Measurements from ENCODE around the gene MOGAT2. TPM values are rescaled to one million over a fixed set of nuclear protein-coding genes. Genes with fewer than 3 reads are reported as not detected.
"Not testable (repeated sequence)": the region's sequence is repeated elsewhere in the genome, so short reads cannot be mapped to it uniquely, and the experiment has no call there.

MOGAT2 gene
- total RNA-seq, 1 donor, result not detected

- Histone ChIP-seq H3K79me2 (ENCODE audit: insufficient read depth, low read length) (no peaks in the 10 kb centered on the region), H3K4me3 (ENCODE audit: insufficient read depth, low read length) (no peak overlapping the region), H3K4me1 (ENCODE audit: insufficient read depth, low read length) (no peaks in the 10 kb centered on the region), H3K4me2 (ENCODE audit: insufficient read depth, low read length) (no peak overlapping the region), H3K36me3 (ENCODE audit: insufficient read depth, low read length) (no peaks in the 10 kb centered on the region), H3K9me3 (ENCODE audit: low read depth, low read length) (no peaks in the 10 kb centered on the region), H3K27me3 (ENCODE audit: insufficient read depth, low read length) (peaks cover 38% of the 10 kb centered on the region), H2AFZ (ENCODE audit: low read length) (no peak overlapping the region), H4K20me1 (ENCODE audit: insufficient read depth, low read length) (no peaks in the 10 kb centered on the region), H3K27ac (ENCODE audit: low read depth, low read length) (no peak overlapping the region)
- DNase-seq (ENCODE audit: insufficient read length, low spot score, missing footprints), result no peak
- TF ChIP-seq CTCF (IDR thresholded peaks at IDR 0.05; ENCODE audit: extremely low read depth, low read depth, low read length), result no peak
Measured at GRCh38 chr11:75677275-75677674, 40.4 kb upstream of the MOGAT2 start.

- no peaks in the 10 kb centered on the region for H3K36me3 ChIP-seq (ENCODE audit: insufficient read depth, low read length)
- no peak overlapping the region for H2AFZ ChIP-seq (ENCODE audit: low read length)
- H3K4me3 ChIP-seq (ENCODE audit: insufficient read depth, low read length), result no peak overlapping the region
- DNase-seq (ENCODE audit: insufficient read length, low spot score, missing footprints), result no peak
- no peaks in the 10 kb centered on the region for H3K9me3 ChIP-seq (ENCODE audit: low read depth, low read length)
- H4K20me1 ChIP-seq (ENCODE audit: insufficient read depth, low read length), result no peaks in the 10 kb centered on the region
- peaks cover 38% of the 10 kb centered on the region for H3K27me3 ChIP-seq (ENCODE audit: insufficient read depth, low read length)
- no peak overlapping the region for H3K4me2 ChIP-seq (ENCODE audit: insufficient read depth, low read length)
- H3K79me2 ChIP-seq (ENCODE audit: insufficient read depth, low read length), result no peaks in the 10 kb centered on the region
- no peaks in the 10 kb centered on the region for H3K4me1 ChIP-seq (ENCODE audit: insufficient read depth, low read length)
- no peak overlapping the region for H3K27ac ChIP-seq (ENCODE audit: low read depth, low read length)
- no peak for TF ChIP-seq CTCF (IDR thresholded peaks at IDR 0.05; ENCODE audit: extremely low read depth, low read depth, low read length)
Measured at GRCh38 chr11:75677909-75678308, 39.7 kb upstream of the MOGAT2 start.

GRCh38 chr11:75678620-75679259 is 38.9 kb upstream of the MOGAT2 start:
- Histone ChIP-seq H3K9me3 (ENCODE audit: low read depth, low read length) (no peaks in the 10 kb centered on the region), H3K4me2 (ENCODE audit: insufficient read depth, low read length) (no peak overlapping the region), H3K79me2 (ENCODE audit: insufficient read depth, low read length) (no peaks in the 10 kb centered on the region), H3K27me3 (ENCODE audit: insufficient read depth, low read length) (peaks cover 38% of the 10 kb centered on the region), H4K20me1 (ENCODE audit: insufficient read depth, low read length) (no peaks in the 10 kb centered on the region), H3K27ac (ENCODE audit: low read depth, low read length) (no peak overlapping the region), H3K36me3 (ENCODE audit: insufficient read depth, low read length) (no peaks in the 10 kb centered on the region), H2AFZ (ENCODE audit: low read length) (no peak overlapping the region), H3K4me3 (ENCODE audit: insufficient read depth, low read length) (no peak overlapping the region), H3K4me1 (ENCODE audit: insufficient read depth, low read length) (no peaks in the 10 kb centered on the region)
- DNase-seq (ENCODE audit: insufficient read length, low spot score, missing footprints), result no peak
- TF ChIP-seq CTCF (IDR thresholded peaks at IDR 0.05; ENCODE audit: extremely low read depth, low read depth, low read length), result no peak

- H2AFZ ChIP-seq (ENCODE audit: low read length), result no peak overlapping the region
- no peaks in the 10 kb centered on the region for H3K36me3 ChIP-seq (ENCODE audit: insufficient read depth, low read length)
- no peak overlapping the region for H3K4me3 ChIP-seq (ENCODE audit: insufficient read depth, low read length)
- no peaks in the 10 kb centered on the region for H4K20me1 ChIP-seq (ENCODE audit: insufficient read depth, low read length)
- H3K4me2 ChIP-seq (ENCODE audit: insufficient read depth, low read length), result no peak overlapping the region
- no peak for TF ChIP-seq CTCF (IDR thresholded peaks at IDR 0.05; ENCODE audit: extremely low read depth, low read depth, low read length)
- peaks cover 38% of the 10 kb centered on the region for H3K27me3 ChIP-seq (ENCODE audit: insufficient read depth, low read length)
- no peak overlapping the region for H3K27ac ChIP-seq (ENCODE audit: low read depth, low read length)
- no peak for DNase-seq (ENCODE audit: insufficient read length, low spot score, missing footprints)
- H3K4me1 ChIP-seq (ENCODE audit: insufficient read depth, low read length), result no peaks in the 10 kb centered on the region
- H3K79me2 ChIP-seq (ENCODE audit: insufficient read depth, low read length), result no peaks in the 10 kb centered on the region
- H3K9me3 ChIP-seq (ENCODE audit: low read depth, low read length), result no peaks in the 10 kb centered on the region
Measured at GRCh38 chr11:75679566-75679965, 38.1 kb upstream of the MOGAT2 start.

GRCh38 chr11:75683856-75684255 is 33.8 kb upstream of the MOGAT2 start:
- not testable (repeated sequence) for DNase-seq (ENCODE audit: insufficient read length, low spot score, missing footprints); H2AFZ ChIP-seq (ENCODE audit: low read length); H4K20me1 ChIP-seq (ENCODE audit: insufficient read depth, low read length); H3K27ac ChIP-seq (ENCODE audit: low read depth, low read length); H3K36me3 ChIP-seq (ENCODE audit: insufficient read depth, low read length); H3K4me1 ChIP-seq (ENCODE audit: insufficient read depth, low read length); H3K4me2 ChIP-seq (ENCODE audit: insufficient read depth, low read length); H3K4me3 ChIP-seq (ENCODE audit: insufficient read depth, low read length); H3K79me2 ChIP-seq (ENCODE audit: insufficient read depth, low read length); H3K9me3 ChIP-seq (ENCODE audit: low read depth, low read length)
- H3K27me3 ChIP-seq (ENCODE audit: insufficient read depth, low read length), result peaks cover 21% of the 10 kb centered on the region
